NOMO-1 (cell line): ENCODE measurements around the gene CSRP1.
A peak's percentile ranks its signal among the peaks of the same experiment; 100 is the strongest.

Experiments used
- DNase-seq, 2 experiments: peaks; one replicate each; lab custom pipeline; 2025; ENCODE audit not compliant: unreplicated experiment in 2 of 2; lab: John Stamatoyannopoulos, UW

Gene CSRP1

DNA sequence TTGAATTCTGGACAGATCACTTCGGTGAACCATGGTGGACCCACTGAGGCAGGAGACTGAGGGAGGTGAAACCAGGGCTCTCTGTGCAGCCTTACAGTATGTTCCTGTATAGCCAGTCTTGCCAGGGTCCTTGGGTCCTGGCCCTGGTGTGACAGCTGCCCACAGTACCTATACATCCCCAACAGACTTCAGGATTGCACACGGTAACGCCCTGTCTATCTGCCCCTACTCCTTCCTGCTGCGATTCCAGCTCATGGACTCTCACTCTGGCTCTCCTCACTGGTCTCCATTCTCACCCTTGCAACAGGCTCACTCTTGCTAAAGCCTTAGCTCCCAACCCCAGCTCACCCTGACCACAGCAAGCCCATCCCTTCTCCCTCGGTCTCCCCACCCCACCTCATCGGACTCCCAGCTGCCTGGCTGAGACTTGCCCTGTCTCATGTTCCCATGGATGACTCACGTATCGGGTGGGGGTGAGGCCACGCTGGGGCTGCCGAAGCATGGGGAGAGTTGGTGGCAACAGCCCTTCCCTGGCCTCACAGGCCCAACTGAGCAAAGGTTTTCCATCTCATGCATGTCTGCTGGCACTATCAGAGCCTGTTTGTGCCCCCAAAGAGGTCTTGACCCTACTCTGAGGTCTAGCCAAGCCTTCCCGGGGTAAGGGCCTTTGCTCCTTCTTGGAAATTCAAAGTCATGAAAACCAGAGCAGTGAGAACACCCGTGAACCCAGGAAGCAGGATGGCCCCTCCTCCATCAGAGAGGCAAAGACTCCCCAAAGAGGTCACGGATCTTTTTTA, 45.1 kb downstream of the CSRP1 start:
- DNase-seq, result peak; percentile 18 to 19

DNA sequence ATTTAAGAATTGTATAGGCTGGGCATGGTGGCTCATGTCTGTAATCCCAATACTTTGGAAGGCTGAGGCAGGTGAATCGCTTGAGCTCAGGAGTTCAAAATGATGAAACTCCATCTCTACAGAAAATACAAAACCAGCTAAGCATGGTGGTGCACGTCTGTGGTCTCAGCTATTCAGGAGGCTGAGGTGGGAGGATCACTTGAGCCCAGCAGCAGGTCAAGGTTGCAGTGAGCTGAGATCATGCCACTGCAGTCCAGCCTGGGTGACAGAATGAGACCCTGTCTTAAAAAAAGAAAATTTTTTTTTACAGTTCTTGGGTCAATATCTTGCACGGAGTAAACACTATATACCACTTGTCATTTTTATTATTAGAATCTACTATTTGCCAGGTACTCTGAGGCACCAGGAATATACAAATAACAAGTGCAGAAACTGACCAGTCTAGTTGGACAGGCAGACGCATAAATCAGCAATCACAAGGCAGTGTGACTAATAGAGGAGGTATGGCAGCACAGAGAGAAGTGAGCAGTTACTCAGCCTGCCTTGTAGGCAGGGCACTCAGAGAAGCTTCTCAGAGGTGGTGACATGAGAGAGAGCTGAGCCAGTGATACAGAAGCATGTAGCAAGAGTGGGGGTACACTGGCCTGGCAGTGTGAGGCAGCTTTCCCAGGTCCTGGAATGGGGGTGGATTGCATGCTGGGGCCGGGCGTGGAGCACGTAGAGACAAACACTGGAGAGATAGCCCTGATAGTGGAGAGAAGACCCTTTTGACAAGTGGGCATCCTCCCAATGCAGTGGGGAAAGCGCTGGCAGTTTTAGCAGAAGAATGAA, 45.9 kb downstream of the CSRP1 start:
- peak in 1 of 2 experiments; percentile 20 for DNase-seq

- no peak for DNase-seq
Measured at GRCh38 chr1:201459775-201460174, 47.1 kb downstream of the CSRP1 start.

DNA sequence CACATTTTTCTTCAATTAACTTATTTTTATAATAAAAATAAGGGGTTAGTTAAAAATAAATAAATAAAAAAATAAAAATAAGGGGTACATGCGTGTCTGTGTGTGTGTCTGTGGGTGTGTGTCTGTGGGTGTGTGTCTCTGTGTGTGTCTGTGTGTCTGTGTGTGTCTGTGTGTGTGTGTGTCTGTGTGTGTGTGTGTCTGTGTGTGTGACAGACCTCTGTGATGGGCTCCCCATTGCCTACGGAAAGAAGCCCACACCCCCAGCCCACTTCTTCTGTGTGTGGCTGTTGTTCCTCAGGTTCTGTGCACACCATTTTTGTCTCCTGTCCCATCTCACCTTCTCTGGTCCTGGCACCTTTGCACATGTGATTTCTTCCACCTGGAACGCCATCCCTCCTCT, 47.9 kb downstream of the CSRP1 start:
- DNase-seq, result no peak

DNA sequence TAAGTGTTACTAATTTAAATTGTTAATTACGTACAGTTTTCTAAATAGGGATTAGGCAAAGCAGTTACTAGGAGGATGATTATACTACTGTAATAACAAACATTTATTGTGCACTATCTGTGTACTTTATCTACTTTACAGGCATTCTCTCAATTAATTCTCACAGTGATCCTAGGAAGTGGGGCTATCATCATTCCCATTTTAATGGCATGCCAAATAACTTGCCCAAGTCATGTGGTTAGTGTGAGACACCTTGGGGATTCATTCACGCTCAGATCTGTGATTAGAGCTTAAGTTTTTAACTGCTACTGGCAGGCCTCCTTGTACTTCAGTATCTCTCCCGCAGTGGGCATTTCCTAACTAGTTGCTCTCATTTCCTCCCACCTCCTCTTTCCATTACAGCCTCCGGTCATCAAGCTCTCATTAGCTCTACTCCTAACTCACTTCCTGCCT, 49.4 kb downstream of the CSRP1 start:
- DNase-seq, result no peak

DNA sequence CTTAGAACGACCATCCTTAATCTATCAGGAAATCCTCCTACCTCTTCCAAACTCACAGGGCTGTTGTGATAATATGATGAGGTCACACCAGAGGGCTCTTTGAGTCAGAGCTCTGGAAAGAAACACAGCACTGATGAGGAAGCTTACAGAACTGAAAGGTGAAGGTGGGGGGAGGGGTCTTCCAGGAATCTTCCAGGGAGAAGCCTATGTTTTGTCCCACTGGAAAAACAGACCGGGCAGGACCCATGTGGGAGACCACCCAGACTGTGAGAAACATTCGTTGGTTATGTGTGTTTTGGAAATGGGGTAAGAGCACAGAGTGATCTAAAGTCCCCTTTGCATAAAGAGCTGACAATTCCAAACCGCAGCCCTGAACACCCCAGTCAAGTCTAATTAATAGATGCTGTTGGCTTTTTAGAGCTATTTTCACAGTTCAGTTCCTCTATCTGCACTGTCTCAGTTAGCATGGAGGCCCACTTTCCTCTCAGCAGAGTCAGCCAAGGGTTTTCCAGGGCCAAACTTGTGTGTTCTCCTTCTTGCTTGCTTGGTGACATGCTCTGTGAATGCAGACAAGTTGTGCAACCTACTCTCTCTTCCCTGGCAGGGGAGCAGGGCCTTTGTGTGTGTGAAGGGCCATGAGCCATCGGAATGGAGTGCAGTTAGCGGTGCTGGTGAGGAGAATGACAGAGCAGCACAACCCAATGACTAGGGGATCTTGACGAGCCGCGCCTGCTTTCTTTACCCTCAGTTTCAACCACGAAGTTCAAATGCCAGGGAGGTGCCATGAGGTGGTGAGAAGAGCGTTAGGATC, 50.2 kb downstream of the CSRP1 start:
- peak; percentile 68 to 80 for DNase-seq

DNA sequence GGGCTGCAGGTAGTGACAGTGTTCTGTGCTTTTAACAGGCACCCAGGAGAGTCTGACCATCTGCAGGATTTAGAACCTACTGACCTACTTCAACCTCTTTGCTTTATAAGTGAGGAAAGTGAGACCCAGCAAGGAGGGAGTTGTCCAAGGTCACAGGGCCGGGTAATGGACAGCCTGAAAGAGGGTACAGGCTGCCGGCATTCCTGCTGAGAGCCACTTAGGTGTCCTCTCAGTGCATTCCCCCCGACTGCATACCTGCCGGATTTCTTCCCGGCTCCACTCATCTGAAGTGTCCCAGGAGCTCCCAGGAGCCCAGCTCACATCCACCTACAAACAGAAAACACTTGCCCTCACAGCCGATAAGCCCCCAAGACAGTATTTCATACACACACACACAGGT, 51.8 kb downstream of the CSRP1 start:
- DNase-seq, result no peak

GRCh38 chr1:201454608-201455007, 52.3 kb downstream of the CSRP1 start:
- no peak for DNase-seq

DNA sequence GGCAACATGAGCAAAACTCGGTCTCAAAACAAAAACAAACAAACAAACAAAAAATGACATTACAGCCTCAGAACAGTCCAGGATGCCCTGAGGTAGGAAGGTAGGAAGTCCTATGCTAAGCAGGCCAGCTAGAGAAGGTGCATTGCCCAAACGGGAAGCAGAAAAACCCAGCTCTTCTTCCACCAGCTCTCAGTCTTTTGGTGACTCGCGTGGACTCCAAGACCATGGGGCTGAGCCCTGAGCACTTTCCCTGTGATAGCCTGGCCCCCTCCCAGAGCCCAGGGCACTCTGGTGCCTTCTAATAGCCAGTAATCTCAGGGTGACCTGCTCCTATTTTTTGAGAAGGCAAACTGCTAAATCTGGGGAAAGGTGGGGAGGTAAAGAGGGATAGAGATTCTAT, 54.1 kb downstream of the CSRP1 start:
- DNase-seq, result no peak

GRCh38 chr1:201450721-201451291, 56.1 kb downstream of the CSRP1 start:
- no peak for DNase-seq

DNA sequence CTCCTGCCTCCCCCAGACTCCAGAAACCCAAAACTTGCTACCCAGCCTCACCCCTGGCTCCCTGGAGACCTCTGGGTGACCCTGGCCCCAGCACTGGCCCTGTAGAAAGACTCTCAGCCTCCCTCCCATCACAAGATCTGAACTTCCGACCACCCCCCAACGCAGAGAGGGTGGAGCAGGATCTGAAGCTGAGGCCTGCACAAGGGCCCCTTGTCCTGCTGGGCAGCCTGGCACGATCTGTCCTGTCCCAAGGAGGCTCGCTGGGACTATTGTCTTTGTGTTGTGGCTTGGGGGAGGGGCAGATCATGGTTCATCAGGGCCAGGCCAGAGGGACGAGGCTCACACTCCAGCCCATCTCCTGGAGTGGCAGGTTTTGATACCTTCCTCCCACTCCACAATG, 57.9 kb downstream of the CSRP1 start:
- no peak for DNase-seq

GRCh38 chr1:201447903-201448871, 58.7 kb downstream of the CSRP1 start:
- peak; percentile 39 to 44 for DNase-seq

DNA sequence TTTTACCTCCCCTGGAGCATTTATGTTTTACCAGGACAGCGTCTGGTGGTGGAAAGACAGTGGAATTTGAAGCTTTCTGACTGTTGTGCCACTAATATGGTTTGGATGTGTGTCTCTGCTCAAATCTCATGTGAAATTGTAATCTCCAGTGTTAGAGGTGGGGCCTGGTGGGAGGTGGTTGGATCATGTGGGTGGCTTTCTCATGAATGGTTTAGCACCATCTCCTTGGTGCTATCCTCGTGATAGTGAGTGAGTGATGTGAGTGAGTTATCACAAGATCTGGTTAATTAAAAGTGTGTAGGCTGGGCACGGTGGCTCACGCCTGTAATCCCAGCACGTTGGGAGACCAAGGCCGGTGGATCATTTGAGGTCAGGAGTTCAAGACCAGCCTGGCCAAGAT, 61.6 kb downstream of the CSRP1 start:
- no peak for DNase-seq

GRCh38 chr1:201444792-201445191, 62.1 kb downstream of the CSRP1 start:
- DNase-seq, result no peak

DNA sequence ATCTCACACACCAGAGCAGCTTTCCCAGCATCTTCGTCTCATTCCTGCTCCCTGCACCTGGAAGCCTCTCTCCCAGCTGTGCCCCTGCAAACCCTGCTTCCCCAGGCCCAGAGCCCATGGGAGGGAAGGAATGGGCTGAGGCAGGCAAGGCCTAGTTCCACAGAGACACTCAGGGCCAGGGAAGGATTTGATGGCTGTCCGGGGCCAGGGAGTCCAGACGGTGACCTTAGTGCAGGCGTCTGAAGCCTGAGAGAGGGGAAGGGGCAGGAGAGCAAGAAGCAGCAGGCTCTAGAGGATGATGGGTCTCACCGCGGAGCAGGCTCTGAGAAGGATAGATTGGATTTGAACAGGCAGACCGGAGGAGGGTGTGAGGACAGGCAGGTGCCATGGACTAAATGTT, 63.2 kb downstream of the CSRP1 start:
- DNase-seq, result no peak

- no peak for DNase-seq
Measured at GRCh38 chr1:201436969-201437368, 70.0 kb downstream of the CSRP1 start.

- DNase-seq, result no peak
Measured at GRCh38 chr1:201436393-201436792, 70.5 kb downstream of the CSRP1 start.

GRCh38 chr1:201434266-201434665, 72.7 kb downstream of the CSRP1 start:
- DNase-seq, result no peak

DNA sequence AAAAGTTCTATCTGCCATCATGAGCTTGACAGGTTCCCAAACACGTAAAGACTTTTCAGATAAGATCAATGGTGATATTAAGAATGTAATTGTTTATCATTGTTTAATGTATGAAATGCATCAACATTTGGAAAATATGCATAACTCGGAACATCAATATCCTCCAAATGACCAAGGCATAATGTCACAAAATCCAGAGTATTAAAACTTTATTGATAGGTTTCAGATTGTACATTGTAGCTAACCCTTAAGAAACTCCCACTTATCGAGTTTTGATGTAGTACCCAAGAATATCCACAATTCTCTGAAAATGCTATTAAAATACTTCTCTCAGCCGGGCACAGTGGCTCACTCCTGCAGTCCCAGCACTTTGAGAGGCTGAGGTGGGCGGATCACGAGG, 73.3 kb downstream of the CSRP1 start:
- DNase-seq, result no peak
